Tibial nerve (tissue), 4 donors: ENCODE measurements around the gene ARID1B.

Experiments used
- EP300 ChIP-seq, 2 donors: sonication (generic); formaldehyde crosslinking; IDR thresholded peaks; one replicate each; pipeline ENCODE4 v1.6.1; 2017; ENCODE audit warnings: antibody characterized with exemption in 2 of 2, mild to moderate bottlenecking in 1 of 2
- POLR2A ChIP-seq, 2 donors: fragments of 450-650 bp; IDR thresholded peaks; one replicate each; pipeline ENCODE4 v1.6.1; 2017; ENCODE audit warnings: antibody characterized with exemption in 2 of 2, mild to moderate bottlenecking in 2 of 2, moderate library complexity in 2 of 2
- TF ChIP-seq, protein P1 (sequence below), 5 experiments: fragments of 200-600 bp in 3 of 5; fragments of 450-650 bp in 2 of 5; sonication (generic) in 3 of 5; IDR thresholded peaks; one replicate each; pipeline ENCODE4 v1.5.1; 2016 to 2019; ENCODE audit warnings: antibody characterized with exemption in 5 of 5, mild to moderate bottlenecking in 3 of 5, moderate library complexity in 2 of 5

DNA sequence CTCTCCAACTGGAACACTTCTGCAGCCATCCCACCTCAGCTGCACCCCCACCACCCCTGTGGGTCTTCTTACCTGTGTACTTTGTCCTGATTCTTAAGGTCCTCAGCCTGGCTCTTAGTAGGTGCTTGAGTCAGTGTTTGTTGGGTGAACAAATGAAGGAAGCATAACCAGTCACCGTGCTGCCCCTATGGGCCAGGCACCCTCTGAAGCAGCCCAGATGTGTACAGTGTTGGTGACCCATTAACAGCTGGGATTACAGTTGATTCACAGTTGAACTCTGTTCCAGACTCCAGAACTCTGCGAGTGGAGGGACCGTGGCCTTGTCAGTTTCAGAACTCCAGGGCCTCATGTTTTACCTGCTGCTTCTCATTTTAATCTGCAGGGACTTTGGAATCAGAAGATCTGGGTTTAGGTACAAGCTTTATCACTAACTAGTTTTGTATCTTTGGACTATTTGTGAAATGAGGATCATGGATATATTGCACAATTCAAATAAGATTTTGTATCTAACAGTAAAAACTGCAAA, 342.4 kb downstream of the ARID1B start:
- TF ChIP-seq POLR2A (IDR thresholded peaks at IDR 0.05) (no peak), EP300 (IDR thresholded peaks at IDR 0.05) (no peak)
- TF ChIP-seq, protein P1, sequence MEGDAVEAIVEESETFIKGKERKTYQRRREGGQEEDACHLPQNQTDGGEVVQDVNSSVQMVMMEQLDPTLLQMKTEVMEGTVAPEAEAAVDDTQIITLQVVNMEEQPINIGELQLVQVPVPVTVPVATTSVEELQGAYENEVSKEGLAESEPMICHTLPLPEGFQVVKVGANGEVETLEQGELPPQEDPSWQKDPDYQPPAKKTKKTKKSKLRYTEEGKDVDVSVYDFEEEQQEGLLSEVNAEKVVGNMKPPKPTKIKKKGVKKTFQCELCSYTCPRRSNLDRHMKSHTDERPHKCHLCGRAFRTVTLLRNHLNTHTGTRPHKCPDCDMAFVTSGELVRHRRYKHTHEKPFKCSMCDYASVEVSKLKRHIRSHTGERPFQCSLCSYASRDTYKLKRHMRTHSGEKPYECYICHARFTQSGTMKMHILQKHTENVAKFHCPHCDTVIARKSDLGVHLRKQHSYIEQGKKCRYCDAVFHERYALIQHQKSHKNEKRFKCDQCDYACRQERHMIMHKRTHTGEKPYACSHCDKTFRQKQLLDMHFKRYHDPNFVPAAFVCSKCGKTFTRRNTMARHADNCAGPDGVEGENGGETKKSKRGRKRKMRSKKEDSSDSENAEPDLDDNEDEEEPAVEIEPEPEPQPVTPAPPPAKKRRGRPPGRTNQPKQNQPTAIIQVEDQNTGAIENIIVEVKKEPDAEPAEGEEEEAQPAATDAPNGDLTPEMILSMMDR (IDR thresholded peaks at IDR 0.05) = no peak
